Gastroesophageal sphincter (tissue), 4 donors: ENCODE results near the gene LOXHD1. TPM values are rescaled to one million over a fixed set of nuclear protein-coding genes. Genes with fewer than 3 reads are reported as not detected.

Source experiments
- ATAC-seq: fragments of 150-250 bp; one replicate; pipeline ENCODE4 v1.9.1; 2016; ENCODE audit warnings: mild to moderate bottlenecking, moderate library complexity
- H3K27ac ChIP-seq, 4 donors: fragments of 200-600 bp; sonication (generic) in 3 of 4; 1 replicate in 3 of 4; 2 replicates in 1 of 4; pipeline ENCODE4 v1.5.1; 2016 to 2019
- H3K27me3 ChIP-seq: fragments of 200-600 bp; sonication (generic); one replicate; pipeline ENCODE4 v1.5.1; 2019
- H3K36me3 ChIP-seq, 2 donors: fragments of 200-600 bp; sonication (generic); one replicate each; pipeline ENCODE4 v1.5.1; 2019; ENCODE audit warnings: control low read depth in 1 of 2
- H3K4me1 ChIP-seq, 3 donors: fragments of 200-600 bp; sonication (generic); 1 replicate in 2 of 3; 2 replicates in 1 of 3; pipeline ENCODE4 v1.5.1; 2016 to 2019; ENCODE audit warnings: control low read depth in 2 of 3
- H3K4me3 ChIP-seq, 2 donors: fragments of 200-600 bp; sonication (generic); one replicate each; pipeline ENCODE4 v1.5.1; 2019; ENCODE audit warnings: mild to moderate bottlenecking in 1 of 2, moderate library complexity in 1 of 2
- H3K9me3 ChIP-seq, 3 donors: fragments of 200-600 bp; sonication (generic); one replicate each; pipeline ENCODE4 v1.5.1; 2017 to 2019; ENCODE audit warnings: control low read depth in 2 of 3
- CTCF ChIP-seq, 4 experiments: fragments of 200-600 bp in 2 of 4; fragments of 450-650 bp in 2 of 4; sonication (generic) in 1 of 4; IDR thresholded peaks; one replicate each; pipeline ENCODE4 v1.5.1; 2017 to 2019; ENCODE audit warnings: antibody characterized with exemption in 4 of 4, mild to moderate bottlenecking in 2 of 4, moderate library complexity in 2 of 4
- EP300 ChIP-seq: sonication (generic); formaldehyde crosslinking; IDR thresholded peaks from one replicate; pipeline ENCODE4 v1.6.1; 2017; ENCODE audit warnings: antibody characterized with exemption, mild to moderate bottlenecking
- POLR2A ChIP-seq, 2 donors: fragments of 450-650 bp; IDR thresholded peaks; one replicate each; pipeline ENCODE4 v1.6.1; 2017; ENCODE audit warnings: antibody characterized with exemption in 2 of 2, mild to moderate bottlenecking in 2 of 2, moderate library complexity in 1 of 2
- POLR2AphosphoS5 ChIP-seq: sonication (generic); formaldehyde crosslinking; IDR thresholded peaks from one replicate; pipeline ENCODE4 v1.6.1; 2017; ENCODE audit warnings: antibody characterized with exemption
- WGBS, 2 donors: methylation state at CpG; one replicate each; pipeline ENCODE4 v1.1.5; 2018; ENCODE audit warnings: low coverage in 1 of 2; 5-methylcytosine and 5-hydroxymethylcytosine counted together
- total RNA-seq, 4 donors: library from RNA; depleted of rRNA; stranded (reverse); fragments of >200 nt; gene quantifications; one replicate each; pipeline ENCODE4 v1.1.0, GENCODE V29; 2016

The LOXHD1 gene
- total RNA-seq, 4 donors from 2014 or later, result 0.15 to 0.27 TPM; not detected in 2

- no peak overlapping the region for H3K27ac ChIP-seq
- TF ChIP-seq CTCF (IDR thresholded peaks at IDR 0.05), result no peak
- no peak for TF ChIP-seq POLR2A (IDR thresholded peaks at IDR 0.05)
- TF ChIP-seq EP300, result no peak
- no peak for TF ChIP-seq POLR2AphosphoS5
Measured at GRCh38 chr18:46581648-46582047, 75.4 kb downstream of the LOXHD1 start.

GRCh38 chr18:46578987-46579386, 78.0 kb downstream of the LOXHD1 start:
- no peak for ATAC-seq
- TF ChIP-seq POLR2A (IDR thresholded peaks at IDR 0.05) (no peak), EP300 (no peak), CTCF (IDR thresholded peaks at IDR 0.05) (no peak), POLR2AphosphoS5 (no peak)
- H3K36me3 ChIP-seq, result no peaks in the 10 kb centered on the region
- no peaks in the 10 kb centered on the region for H3K27me3 ChIP-seq
- no peak overlapping the region for H3K4me3 ChIP-seq
- H3K4me1 ChIP-seq, result no peaks in the 10 kb centered on the region
- H3K9me3 ChIP-seq, result peaks cover 0 to 20% (median 0%) of the 10 kb centered on the region in 3 donors
- WGBS, 2 donors, result 72% methylated on average over 2 of the region's 2 CpGs; no CpG with 5 or more reads in 1 of the 2 donors
- H3K27ac ChIP-seq, result no peak overlapping the region

More at GRCh38 chr18:46581648-46582047, 75.4 kb downstream of the LOXHD1 start:
- no peaks in the 10 kb centered on the region for H3K36me3 ChIP-seq
- no peaks in the 10 kb centered on the region for H3K4me1 ChIP-seq
- peaks cover 0 to 20% (median 0%) of the 10 kb centered on the region in 3 donors for H3K9me3 ChIP-seq
- H3K27me3 ChIP-seq, result no peaks in the 10 kb centered on the region
- ATAC-seq, result no peak
- no peak overlapping the region for H3K4me3 ChIP-seq

- Histone ChIP-seq H3K27ac (no peak overlapping the region), H3K4me3 (no peak overlapping the region), H3K27me3 (no peaks in the 10 kb centered on the region), H3K9me3 (peaks cover 0 to 18% (median 0%) of the 10 kb centered on the region in 3 donors), H3K36me3 (no peaks in the 10 kb centered on the region), H3K4me1 (no peaks in the 10 kb centered on the region)
- ATAC-seq, result no peak
- WGBS, 2 donors, result 85 to 100% methylated on average over 1 to 5 of the region's 11 CpGs
- TF ChIP-seq EP300 (no peak), POLR2A (IDR thresholded peaks at IDR 0.05) (no peak), CTCF (IDR thresholded peaks at IDR 0.05) (no peak), POLR2AphosphoS5 (no peak)
Measured at GRCh38 chr18:46577546-46577945, 79.5 kb downstream of the LOXHD1 start.

GRCh38 chr18:46575851-46576250, 81.2 kb downstream of the LOXHD1 start:
- Histone ChIP-seq H3K9me3 (peaks cover 0 to 3% (median 0%) of the 10 kb centered on the region in 3 donors), H3K27ac (no peak overlapping the region), H3K4me3 (no peak overlapping the region), H3K27me3 (no peaks in the 10 kb centered on the region), H3K36me3 (no peaks in the 10 kb centered on the region), H3K4me1 (no peaks in the 10 kb centered on the region)
- ATAC-seq, result no peak
- 93 to 94% methylated on average over 4 to 5 of the region's 6 CpGs for WGBS, 2 donors
- no peak for TF ChIP-seq CTCF (IDR thresholded peaks at IDR 0.05)
- TF ChIP-seq EP300, result no peak
- no peak for TF ChIP-seq POLR2AphosphoS5
- TF ChIP-seq POLR2A (IDR thresholded peaks at IDR 0.05), result no peak

- Histone ChIP-seq H3K4me3 (no peak overlapping the region), H3K4me1 (no peaks in the 10 kb centered on the region), H3K36me3 (no peaks in the 10 kb centered on the region), H3K27ac (no peak overlapping the region), H3K27me3 (no peaks in the 10 kb centered on the region), H3K9me3 (no peaks in the 10 kb centered on the region)
- ATAC-seq, result no peak
- WGBS, 2 donors, result 83 to 91% methylated on average over 1 to 2 of the region's 2 CpGs
- TF ChIP-seq CTCF (IDR thresholded peaks at IDR 0.05) (no peak), POLR2AphosphoS5 (no peak), EP300 (no peak), POLR2A (IDR thresholded peaks at IDR 0.05) (no peak)
Measured at GRCh38 chr18:46574743-46575115, 82.3 kb downstream of the LOXHD1 start.
